Measurements from ENCODE around the gene MORC4. TPM values are rescaled to one million over a fixed set of nuclear protein-coding genes. Genes with fewer than 3 reads are reported as not detected.

MORC4 gene
- total RNA-seq, result 1 to 10 TPM; 4.1 to 7.0 (median 5.2) TPM
- polyA plus RNA-seq, result 1 to 10 TPM; 1.4 to 2.1 (median 1.7) TPM
- long read RNA-seq, donor 1, partial matches to known transcripts, result 0 of 1 reads
- long read RNA-seq, donor 1, other reads (novel, unspliced or antisense), result 0 of 1 reads
- long read RNA-seq, donor 2, partial matches to known transcripts, result 0 of 1 reads
- long read RNA-seq, donor 2, other reads (novel, unspliced or antisense), result 0 of 1 reads

DNA sequence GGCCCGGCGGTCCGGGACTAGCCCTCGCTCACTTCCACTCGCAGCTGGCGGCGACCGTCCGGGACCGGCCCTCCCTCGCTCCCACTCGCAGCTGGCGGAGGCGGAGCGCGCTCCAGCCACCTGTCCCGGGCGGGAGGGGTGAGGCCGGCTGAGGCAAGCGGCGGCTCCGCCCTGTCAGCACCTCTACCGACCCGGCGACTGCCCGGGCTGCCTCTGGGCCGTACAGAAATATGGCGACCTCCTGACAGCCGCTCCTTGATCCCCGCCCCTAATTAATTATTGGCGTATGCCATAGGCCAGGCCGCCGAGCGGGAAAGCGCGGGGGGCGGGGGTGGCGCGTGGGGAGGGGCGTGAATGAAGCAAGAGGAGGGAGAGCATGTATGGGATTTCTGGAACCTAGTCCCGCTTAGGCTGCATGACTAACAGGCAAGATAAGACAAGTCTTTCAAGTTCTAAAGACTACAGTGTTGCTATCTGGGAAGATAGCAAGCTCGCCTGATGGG lies at the start of gene MORC4:
TSS of gene MORC4 (minus strand) at position 200 of the 503 bp plus-strand sequence. CDS start 243 bp downstream, outside the sequence.
- peak; percentile 76 to 86 (median 79) for TF ChIP-seq POLR2AphosphoS5 (IDR thresholded peaks at IDR 0.05)
- TF ChIP-seq POLR2A (IDR thresholded peaks at IDR 0.05), result no peak
- TF ChIP-seq, protein P1, sequence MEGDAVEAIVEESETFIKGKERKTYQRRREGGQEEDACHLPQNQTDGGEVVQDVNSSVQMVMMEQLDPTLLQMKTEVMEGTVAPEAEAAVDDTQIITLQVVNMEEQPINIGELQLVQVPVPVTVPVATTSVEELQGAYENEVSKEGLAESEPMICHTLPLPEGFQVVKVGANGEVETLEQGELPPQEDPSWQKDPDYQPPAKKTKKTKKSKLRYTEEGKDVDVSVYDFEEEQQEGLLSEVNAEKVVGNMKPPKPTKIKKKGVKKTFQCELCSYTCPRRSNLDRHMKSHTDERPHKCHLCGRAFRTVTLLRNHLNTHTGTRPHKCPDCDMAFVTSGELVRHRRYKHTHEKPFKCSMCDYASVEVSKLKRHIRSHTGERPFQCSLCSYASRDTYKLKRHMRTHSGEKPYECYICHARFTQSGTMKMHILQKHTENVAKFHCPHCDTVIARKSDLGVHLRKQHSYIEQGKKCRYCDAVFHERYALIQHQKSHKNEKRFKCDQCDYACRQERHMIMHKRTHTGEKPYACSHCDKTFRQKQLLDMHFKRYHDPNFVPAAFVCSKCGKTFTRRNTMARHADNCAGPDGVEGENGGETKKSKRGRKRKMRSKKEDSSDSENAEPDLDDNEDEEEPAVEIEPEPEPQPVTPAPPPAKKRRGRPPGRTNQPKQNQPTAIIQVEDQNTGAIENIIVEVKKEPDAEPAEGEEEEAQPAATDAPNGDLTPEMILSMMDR (IDR thresholded peaks at IDR 0.05 in 8 of 11, conservative IDR thresholded peaks at IDR 0.05 in 3 of 11), result no peak
- Histone ChIP-seq H3K4me1 (peaks cover 0 to 7% (median 0%) of the 10 kb centered on the region in 6 donors), H3K36me3 (no peaks in the 10 kb centered on the region), H3K27me3 (replicated peaks in 1 of 7) (peaks cover 0 to 22% (median 0%) of the 10 kb centered on the region in 7 donors), H3K4me3 (peak within 1 kb of the TSS; percentile 45 to 79 (median 52)), H3K27ac (peak within 1 kb of the TSS in 7 of 8 donors; percentile 33 to 60 (median 41)), H3K9me3 (no peaks in the 10 kb centered on the region)
- 2 to 43% (median 7%) methylated on average over 10 to 42 of the region's 42 CpGs for WGBS, 5 donors
- DNase-seq, result peak; percentile 89
- intact Hi-C loops (cut with DNase I; ENCODE audit: low total_unique reads), result no loop called here

DNA sequence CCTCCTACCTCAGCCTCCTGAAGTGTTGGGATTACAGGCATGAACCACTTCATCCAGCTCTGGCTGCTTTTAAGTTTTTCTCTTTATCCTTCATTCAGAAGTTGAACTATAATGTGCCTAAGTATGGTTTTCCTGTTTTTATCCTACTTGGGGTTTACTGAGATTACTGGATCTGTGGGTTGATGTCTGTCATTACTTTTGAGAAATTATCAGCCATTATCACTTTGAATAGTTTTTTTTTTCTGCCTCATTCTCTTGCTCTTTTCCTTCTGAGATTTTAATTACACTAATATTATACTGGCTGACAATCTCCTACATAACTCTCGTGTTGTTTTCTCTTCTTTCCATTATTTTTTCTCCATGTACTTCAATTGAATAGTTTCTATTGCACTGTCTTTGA lies 47.6 kb upstream of the MORC4 start:
- Histone ChIP-seq H3K27me3 (replicated peaks in 1 of 7) (peaks cover 0 to 20% (median 0%) of the 10 kb centered on the region in 7 donors), H3K9me3 (peaks cover 0 to 3% (median 0%) of the 10 kb centered on the region in 8 donors), H3K27ac (no peak overlapping the region), H3K4me1 (no peaks in the 10 kb centered on the region), H3K4me3 (no peak overlapping the region), H3K36me3 (no peaks in the 10 kb centered on the region)
- intact Hi-C loops (cut with DNase I; ENCODE audit: low total_unique reads), result no loop called here
- TF ChIP-seq POLR2AphosphoS5 (IDR thresholded peaks at IDR 0.05), result no peak
- TF ChIP-seq, protein P1 (IDR thresholded peaks at IDR 0.05 in 8 of 11, conservative IDR thresholded peaks at IDR 0.05 in 3 of 11), result no peak
- TF ChIP-seq POLR2A (IDR thresholded peaks at IDR 0.05), result no peak
- 45 to 88% (median 76%) methylated on average over 1 of the region's 1 CpG for WGBS, 5 donors
- no peak for DNase-seq

DNA sequence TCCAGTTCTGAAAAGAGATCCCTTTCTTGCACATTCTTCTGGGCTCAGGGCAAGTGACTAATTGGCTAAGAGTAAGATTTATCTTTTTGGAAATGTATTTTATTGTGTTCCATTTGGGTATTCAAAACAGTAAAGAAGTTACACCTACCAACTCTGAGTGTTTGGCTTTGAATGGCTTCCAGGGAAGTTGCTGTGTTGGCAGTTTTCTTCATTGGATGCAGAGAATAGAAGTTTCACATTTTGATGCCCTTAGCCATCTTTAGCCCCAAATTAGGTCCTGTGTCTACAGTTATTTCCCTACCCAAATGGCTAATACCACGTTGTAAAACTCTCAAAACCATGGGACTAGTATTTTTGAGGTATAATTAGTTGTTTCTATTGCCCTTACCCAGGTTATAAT lies 29.7 kb upstream of the MORC4 start:
- Histone ChIP-seq H3K36me3 (no peaks in the 10 kb centered on the region), H3K4me3 (no peak overlapping the region), H3K9me3 (no peaks in the 10 kb centered on the region), H3K27ac (no peak overlapping the region), H3K4me1 (no peaks in the 10 kb centered on the region), H3K27me3 (replicated peaks in 1 of 7) (peaks cover 0 to 11% (median 0%) of the 10 kb centered on the region in 7 donors)
- TF ChIP-seq POLR2A (IDR thresholded peaks at IDR 0.05) (no peak), POLR2AphosphoS5 (IDR thresholded peaks at IDR 0.05) (no peak)
- TF ChIP-seq, protein P1 (IDR thresholded peaks at IDR 0.05 in 8 of 11, conservative IDR thresholded peaks at IDR 0.05 in 3 of 11), result no peak
- 35 to 75% (median 60%) methylated on average over 1 of the region's 1 CpG for WGBS, 5 donors
- no peak for DNase-seq
- intact Hi-C loops (cut with DNase I; ENCODE audit: low total_unique reads), result no loop called here

DNA sequence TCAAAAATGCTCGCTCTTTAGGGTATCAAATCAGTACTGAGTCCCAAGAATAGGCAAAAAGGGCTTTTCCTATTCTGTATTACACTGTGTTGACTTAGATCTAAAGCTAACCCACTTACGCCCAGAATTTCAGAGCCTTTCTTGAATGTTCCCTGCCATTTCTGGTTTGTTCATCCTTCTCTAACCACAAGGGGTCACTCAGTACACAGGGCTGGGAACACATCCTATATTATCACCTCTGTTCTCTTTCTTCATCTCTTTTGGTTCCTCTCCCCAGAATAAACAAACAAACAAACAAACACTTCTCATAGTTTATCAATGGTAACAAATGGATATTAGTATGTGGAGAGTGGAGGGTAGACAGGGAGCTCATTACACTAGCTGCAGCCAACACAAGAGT lies 25.5 kb upstream of the MORC4 start:
- Histone ChIP-seq H3K4me3 (no peak overlapping the region), H3K27me3 (replicated peaks in 1 of 7) (peaks cover 0 to 8% (median 0%) of the 10 kb centered on the region in 7 donors), H3K4me1 (no peaks in the 10 kb centered on the region), H3K9me3 (no peaks in the 10 kb centered on the region), H3K27ac (no peak overlapping the region), H3K36me3 (no peaks in the 10 kb centered on the region)
- WGBS, 5 donors, result 25 to 53% (median 36%) methylated on average over 2 of the region's 2 CpGs
- no peak for DNase-seq
- intact Hi-C loops (cut with DNase I; ENCODE audit: low total_unique reads), result no loop called here
- TF ChIP-seq, protein P1 (IDR thresholded peaks at IDR 0.05 in 8 of 11, conservative IDR thresholded peaks at IDR 0.05 in 3 of 11), result peak in 2 of 11 experiments; percentile 19 to 21
- no peak for TF ChIP-seq POLR2AphosphoS5 (IDR thresholded peaks at IDR 0.05)
- TF ChIP-seq POLR2A (IDR thresholded peaks at IDR 0.05), result no peak

All from spleen (tissue), 13 donors.